Fibroblast of skin of right quadriceps (primary cell): ENCODE data around the gene CYREN.
"Not testable (repeated sequence)": the region's sequence is repeated elsewhere in the genome, so short reads cannot be mapped to it uniquely, and the experiment has no call there.

Experiments
- DNase-seq: peaks from one replicate; pipeline ENCODE4 v3.0.0-alpha.2; 2013

The CYREN gene, protein sequence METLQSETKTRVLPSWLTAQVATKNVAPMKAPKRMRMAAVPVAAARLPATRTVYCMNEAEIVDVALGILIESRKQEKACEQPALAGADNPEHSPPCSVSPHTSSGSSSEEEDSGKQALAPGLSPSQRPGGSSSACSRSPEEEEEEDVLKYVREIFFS

DNA sequence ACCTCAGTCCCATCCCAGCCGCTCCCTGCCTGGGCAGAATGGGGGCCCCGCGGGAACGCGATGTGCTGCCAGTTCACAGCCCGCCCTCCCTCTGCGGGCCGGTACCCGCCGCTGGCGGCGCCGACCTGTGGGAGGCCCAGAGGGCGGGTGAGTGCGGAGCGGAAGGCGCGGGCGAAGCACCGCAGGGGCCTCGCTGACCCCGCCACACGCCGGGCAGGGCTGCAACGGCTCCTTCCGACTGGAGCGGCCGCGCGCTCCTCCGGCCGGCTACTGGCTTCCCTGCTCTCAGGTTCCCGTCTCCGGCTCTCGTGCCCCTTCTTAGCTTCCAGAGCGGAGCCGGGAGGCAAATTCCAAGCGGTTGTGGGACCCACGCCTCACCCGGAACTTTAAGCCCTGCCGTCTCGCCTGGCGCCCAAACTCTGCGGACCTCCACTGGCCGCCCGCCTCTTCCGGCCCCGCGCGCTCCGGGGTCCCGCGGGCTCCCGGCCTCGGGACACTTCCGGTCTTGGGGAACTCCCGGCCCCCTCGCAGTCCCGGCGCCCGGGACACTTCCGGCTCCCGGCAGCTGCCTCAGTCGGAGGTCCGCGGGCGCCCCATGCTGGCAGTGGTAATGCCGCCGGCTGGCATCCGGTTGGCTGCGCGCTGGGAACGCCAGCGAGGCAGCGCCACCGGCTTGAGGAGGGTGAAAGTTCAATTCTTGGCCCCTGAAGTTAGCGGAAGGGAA lies at the start of gene CYREN:
CYREN (minus strand) TSS at position 434 of the 724 bp plus-strand sequence. CDS start 1,785 bp downstream, outside the sequence.
- peak; percentile 94 for DNase-seq

DNA sequence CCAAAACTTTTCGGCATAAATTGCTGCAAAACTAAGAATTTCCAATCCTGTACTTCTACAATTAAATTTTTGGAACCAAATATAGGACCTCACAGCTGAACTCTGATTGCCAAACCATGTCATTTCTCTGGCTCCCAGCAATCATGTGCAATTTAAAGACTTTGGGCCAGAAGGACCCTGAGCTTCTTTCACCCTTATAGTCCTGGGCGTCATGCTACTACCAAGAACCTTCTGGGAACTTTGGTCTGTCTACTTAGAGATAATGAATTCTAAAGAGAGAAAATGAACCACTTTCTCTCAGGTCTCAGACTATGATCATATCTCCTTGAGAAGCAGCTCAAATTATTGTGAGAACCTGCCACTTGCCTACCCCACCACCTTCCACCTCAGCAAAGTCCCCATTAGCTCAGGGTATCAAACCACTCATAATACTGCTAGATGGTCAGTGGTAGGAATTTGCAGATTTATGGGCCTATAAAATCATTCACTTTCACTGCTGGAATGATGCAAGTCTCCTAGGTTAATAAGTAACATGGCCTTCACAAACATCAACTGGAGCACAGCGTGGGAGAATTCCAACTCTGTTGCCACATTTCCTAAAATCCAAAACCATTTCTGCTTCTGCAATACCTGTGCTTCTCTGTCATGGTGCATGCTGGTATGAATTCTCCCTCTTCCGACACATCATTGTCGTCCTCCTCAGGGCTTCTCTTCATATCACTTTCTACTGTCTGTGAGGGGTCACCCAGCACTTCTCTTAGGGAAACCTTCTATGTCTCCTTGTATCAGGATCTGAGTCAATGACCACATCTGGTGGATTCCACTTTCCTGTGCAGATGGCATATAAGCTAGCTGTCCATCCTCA lies 47.4 kb upstream of the CYREN start:
- DNase-seq: no peak

DNA sequence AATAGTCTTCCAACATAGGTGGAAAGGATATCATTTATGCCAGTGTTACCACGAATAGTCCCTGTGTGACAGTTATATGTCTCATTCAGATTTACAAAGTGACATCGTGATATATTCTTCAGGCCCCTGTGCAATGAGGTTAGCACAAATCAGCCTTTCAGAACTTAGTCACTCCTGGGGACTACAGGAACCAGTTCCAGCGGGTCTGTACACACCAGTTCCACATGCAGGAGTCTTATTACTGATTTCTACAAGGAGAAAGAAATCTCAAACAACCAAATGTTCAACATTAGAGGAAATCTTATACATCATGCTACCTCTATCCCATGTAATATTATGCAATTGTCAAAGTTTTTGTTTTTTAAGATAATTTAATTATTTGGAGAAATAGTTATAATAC lies 45.2 kb upstream of the CYREN start:
- no peak for DNase-seq

DNA sequence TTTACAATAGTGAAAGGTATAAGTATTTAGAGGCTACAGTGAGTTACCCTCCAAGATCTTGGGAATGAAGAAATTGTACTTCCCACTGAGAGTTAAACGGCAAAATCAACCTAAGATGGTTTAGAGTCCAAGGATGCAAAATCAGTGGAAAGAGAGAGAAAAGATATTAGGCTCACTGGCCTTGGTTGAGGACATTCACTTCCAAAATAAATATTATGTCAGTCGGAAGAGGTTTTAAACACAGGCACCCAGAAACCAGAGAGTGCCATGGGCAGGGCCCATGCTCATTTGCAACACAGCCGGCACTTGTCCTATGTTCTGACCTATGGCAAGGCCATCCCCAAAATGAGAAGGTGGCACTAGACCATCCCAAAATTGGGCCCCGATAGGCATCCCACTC lies 44.7 kb upstream of the CYREN start:
- no peak for DNase-seq

DNA sequence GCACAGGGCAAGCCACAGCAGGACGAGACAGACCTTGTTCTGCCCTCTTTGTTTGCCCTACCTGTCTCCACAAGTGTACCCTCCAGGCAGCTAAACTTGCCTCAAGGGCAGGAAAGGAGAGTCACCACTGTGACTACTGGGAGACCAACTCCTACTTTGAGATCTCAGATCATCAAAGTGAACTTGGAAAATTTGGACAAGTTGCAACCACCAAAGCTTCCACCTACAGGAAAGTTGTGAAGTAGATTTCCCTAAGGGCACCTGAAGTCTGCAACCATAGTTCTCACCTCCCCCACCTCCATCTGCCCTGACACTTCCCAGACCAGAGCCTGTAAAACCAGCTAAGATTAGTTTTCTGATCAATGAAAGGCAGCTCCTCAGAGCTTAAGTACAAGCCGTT lies 43.3 kb upstream of the CYREN start:
- DNase-seq: no peak

DNA sequence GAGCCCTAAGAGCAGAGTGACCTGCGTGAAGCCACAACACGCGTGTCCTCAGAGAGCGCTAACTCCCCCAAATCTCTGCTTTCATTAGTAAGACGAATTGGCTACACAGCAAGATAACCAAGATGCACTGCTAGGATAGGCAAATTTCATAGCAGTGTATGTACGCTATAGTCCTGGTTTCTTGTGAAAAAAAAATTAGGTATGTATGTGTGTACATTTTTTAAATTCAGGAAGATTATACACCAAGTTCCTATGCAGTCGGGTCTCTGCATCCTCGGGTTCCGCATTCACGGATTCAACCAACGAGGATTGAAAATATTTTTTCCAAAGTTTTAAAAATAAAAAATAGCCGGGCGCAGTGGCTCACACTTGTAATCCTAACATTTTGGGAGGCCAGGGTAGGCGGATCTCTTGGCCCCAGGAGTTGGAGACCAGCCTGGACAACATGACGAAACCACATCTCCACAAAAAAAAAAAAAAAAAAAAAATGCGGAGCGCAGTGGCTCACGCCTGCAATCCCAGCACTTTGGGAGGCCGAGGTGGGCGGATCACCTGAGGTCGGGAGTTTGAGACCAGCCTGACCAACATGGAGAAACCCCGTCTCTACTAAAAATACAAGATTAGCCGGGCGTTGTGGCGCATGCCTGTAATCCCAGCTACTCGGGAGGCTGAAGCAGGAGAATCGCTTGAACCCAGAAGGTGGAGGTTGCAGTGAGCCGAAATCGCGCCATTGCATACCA lies 41.6 kb upstream of the CYREN start:
- DNase-seq: not testable (repeated sequence)

DNA sequence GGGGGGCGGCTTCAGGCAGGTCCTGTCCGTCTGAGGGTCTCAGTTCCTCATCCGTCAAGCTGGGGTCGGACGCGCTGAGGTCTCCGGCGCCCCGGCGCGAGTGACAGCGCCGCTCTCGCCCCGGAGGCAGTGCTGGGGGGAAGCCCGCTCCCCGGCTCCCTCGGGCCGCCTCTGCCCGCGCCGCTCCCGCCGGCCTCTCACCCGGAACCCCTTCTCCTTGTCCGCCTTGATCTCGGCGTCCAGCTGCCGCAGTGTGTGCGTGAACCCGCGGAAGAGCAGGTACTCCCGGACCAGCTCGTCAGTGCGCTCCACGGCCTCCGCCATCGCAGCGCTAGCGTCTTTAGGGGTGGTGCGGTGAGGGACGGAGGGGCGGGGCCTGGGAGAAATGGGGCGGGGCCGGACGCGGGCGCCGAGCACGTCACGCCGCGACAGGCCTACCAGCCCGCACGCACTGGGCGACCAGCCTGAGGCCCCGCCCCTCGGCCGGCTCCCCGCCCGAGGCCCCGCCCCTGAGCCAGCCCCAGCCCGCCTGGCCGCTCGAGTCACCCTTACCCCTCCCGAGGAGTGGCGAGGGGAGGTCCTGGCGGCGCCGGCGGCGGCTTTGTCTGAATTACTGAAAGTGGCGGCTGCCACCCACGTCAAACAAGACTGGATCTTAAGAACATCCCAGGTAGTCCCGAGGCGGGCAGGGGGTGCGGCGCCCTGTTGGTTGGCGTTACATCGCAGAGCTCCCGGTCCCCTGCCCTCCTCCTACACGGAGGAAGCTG lies 40.9 kb upstream of the CYREN start, which contains the start of gene WDR91:
WDR91 (minus strand) TSS at position 348 of the 767 bp plus-strand sequence; CDS start at position 324, 24 bp downstream.
- peak; percentile 88 for DNase-seq

DNA sequence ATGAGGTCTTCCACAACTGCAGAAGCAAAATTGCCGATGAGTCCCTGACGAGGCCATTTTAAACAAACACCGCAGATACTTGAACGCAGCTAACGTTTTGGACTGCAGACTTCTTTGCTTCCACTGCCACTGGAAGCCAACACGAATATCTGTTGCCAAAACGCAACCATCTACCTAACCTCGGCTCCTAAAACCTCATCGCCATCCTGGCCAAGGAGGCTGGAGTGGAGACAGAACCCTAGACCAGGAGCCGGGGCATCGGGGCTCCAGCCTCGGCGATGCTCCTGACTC lies 40.3 kb upstream of the CYREN start:
- no peak for DNase-seq

DNA sequence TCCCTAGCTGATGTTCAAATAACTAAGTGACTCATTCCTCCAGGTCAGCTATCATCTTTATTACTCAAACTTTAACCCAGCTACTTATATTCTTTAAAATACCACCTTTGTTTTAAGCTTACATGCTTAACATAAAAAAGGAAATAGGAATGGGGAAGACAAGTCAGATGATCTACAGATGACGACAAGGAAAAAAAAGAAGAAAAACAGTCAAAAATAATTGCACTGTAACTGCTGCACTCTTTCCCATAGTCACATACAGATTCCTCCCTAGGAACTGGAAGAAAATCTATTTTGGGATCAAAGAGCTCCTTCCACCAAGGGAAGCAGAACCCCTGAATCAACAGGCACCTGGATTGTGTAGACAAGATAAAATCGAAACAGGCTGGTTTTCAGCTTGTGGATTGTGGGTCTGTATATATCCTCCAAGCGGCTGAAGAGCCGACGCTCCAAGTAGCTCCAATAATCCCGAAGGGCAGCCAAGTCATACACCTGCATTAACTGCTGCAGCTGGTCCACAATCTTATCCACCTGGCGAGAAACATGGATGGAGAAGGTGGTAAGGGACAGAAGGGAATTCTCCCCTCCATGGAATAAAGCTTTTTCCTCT lies 38.8 kb upstream of the CYREN start:
- DNase-seq: no peak

DNA sequence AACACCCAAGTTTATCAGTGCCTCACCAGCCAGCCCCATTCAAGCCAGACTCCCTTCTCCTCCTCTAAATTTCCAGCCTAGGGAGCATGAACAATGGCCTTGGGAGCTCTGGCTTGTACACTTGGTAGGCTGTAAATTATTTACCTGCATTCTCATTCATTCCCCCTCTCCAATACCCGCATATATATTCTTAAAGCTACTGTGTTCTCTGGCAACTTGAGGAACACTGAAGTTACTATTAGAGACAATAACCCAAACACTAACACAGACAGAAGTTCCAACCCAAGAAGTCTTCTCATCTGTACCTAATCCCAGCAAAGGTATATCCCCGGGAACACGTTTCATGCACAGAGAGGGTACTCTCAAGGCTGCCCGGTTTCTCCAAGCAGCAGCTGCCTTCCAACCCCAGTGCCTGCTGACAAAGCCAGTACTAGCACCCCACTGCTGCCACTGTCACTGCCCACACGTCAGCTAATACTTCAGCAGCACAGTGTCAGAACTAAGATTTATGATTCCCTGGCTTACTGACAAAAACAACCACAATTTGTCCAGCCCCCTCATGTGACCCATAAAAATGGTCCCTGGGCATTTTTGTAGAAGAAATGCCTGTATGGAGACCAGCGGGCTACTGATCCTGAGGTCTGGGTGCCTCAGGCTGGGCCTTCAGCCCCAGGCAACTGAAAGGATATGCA lies 37.7 kb upstream of the CYREN start:
- DNase-seq: no peak

DNA sequence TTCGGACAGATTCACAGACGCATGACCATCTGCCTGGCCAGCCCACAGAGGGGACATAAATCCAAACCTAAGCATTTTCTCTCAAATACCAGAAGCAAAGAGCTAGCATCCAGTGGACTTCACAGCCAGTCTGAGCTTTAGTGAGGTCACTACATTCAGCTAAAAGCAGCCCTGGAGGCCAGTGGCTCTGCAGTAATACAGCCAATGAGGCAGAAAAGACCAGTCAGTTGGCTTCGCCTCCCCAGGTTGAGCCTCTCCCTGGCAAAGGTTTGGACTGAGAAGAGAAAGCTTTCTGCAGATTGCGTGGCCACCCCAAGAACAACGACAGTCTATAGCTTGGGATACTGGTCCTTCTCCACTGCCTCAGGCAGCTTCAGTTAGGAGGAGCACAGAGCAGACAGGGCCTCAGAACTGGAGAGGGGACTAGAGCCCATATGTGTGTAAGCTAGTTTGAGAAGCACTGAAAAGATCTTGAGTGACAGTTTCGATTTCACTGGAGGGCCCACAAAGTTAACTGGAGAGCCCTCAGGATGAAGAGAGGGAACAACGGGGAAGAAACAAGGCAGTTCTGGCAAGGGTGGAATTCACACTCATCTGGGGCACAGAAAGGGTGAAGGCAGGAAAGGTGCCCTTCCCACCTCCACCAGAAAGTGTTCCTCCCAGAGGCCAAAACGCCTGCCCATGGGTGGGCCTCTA lies 37.0 kb upstream of the CYREN start:
- DNase-seq: no peak

DNA sequence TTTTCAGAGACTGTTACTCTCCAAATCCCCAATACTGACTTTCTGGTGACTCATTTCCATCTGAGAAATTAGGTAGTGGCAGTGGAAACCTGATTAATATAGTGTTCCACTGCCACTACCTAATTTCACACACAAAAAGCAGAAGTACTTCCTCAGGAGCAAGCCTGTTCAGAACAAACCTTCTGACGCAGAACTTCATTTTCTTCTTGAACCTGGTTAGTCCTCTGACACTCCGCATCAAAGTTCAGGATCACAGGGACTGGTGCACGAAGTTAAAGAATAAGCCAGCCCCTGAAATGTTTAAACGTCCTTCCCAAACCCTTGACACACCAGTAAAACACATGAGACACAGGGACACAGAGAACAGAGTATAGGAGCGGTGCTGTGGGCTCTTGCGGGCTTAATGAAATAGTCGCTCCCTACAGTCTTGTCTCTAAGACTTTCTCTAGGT lies 36.5 kb upstream of the CYREN start:
- no peak for DNase-seq

DNA sequence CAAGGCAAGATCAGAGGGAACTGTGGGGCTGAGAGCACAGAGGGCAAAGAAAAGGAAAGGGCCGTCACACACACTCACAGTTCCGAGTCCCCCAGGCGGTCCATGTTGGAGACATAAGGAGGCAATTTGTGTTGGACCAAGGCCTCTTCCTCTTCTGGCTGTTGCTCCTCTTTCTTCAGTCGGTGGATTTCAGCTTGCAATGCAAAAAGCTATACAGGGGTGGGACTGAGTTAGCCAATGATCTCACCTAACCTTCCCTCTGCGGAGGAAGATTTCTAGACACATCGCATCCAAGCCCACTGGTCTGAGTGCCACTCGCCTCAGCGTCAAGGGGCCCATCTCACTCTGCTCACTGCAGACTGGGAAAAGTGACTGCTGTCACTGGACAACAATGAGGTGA lies 35.3 kb upstream of the CYREN start:
- DNase-seq: no peak

DNA sequence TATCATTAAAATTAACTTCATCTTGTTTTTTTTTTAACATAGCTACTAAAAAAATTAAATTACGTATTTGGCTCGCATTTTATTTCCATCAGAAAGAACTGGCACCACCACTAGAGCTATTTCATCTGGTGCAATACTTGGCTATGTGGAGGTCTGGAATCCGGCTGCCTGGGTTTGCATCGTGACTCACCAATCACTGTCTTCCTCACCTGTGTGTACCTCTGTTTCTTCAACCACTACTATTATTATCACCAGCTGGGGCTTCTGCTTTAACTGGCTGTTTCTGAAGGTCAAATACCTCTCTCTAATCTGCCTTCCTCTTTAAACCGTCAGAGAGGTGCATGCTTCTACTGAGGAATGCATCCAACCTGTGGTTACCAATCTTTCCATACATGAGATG lies 34.4 kb upstream of the CYREN start:
- no peak for DNase-seq

DNA sequence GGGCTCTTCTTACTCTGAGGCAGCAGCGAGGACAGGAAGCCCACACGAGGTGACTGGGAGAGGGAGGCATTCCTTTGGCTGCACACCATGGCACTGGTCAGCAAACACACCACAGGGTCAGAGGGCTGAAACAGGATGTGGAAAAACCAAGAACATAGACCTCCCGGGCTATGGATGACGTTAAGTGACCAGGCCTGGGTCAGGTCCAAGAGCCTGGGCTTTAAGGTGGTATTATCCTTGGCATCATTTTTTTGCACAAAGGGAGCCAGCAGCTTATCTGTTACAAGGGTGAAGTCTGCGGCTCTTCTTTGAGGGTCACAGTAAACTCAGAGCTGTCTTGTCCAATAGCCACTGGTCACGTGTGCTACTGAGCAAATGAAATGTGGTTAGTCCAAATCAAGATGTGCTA lies 33.8 kb upstream of the CYREN start:
- no peak for DNase-seq

DNA sequence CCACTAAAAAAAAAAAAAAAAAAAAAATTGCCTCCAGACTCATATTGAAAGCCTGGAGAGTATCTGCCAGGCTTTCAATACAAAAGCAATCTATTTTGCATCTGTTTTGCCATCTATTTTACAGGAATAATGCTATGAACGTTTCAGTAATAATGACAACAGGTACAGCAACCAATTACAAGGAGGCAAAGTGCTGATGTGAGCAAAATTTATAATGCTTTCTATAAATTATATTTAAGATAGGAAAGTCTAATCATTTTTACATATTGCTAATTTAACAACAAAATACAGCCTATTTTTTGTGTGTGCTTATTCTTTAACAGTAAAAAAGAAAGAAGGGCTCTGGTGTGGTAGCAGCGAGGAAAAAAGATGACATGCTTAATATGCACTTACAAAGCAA lies 30.8 kb upstream of the CYREN start:
- DNase-seq: no peak

DNA sequence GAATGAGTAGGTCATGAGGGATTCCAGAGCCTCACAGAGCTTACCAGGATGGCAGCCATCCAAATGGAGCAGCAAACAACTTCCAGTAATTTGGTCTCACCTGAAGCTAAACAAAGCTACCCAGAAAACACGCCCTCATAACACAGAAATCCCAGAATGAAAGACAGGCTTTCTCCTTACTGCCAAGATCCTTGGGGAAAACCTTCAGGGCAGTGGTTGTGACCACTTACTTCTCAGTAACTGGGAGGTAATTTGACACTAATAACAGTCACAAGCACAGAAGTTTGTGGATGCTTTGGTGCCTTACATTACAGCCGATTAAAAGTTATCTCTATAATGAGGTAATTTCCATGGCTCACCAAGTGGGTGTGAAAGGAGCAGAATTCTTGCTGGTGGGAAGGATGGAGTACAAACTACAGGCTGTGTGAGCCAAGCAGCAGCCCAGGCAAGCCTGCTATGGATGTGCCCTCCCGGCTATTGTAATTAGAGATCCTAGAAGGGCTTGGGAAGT lies 30.4 kb upstream of the CYREN start:
- DNase-seq: no peak

DNA sequence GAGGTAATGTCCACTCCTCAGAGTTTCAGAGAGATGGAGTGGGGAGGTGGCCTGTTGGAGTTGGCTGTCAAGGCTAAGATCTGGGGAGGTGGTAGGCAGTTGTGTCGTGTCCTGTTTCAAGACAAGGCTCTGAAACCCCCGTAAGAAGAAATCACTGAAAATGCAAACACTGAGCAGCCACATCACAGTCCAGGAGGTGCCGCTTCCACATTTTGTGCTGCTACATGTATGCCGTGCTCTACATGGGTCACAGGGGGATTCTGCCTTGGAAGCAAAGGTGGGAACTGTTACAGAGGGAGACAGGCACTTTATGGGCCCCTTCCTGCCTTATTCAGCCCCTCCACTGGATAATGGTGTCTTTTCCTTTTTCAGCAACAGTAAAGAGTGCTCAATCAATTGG lies 28.9 kb upstream of the CYREN start:
- no peak for DNase-seq

DNA sequence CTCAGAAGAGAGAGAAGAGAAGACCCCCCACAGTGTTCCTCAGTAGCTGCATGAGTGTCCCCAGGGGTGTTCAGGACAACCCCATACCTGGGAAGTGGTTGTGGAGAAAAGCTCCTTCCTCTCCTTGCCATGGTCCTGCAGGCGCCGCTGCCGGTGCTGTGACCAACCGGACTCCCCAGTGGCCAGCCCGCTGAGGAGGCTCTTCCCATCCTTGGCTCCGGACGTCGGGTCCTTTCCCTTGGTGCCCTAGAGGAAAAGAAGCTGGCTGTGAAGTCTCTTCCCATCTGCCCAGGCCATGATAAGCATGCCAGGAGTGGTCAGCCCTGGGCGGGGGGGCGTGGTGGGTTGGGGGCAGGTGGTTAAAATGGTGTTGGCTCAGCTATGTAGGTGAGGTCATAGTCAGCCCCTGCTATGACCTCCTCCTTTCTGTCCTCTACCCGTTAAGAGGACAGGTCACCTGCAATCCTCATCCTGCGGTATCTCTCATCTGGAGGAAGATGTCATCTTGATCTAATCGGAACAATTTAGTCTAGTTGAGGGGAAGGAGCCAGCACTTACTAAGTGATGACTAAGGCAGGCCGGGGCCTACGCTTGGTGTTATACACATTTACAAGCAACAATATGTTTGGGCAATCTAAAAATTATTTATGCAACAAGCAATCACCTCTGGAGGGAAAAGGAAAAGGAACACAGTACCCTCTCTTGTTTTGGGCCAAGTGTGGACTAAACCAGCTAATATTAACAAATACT lies 27.6 kb upstream of the CYREN start:
- no peak for DNase-seq

DNA sequence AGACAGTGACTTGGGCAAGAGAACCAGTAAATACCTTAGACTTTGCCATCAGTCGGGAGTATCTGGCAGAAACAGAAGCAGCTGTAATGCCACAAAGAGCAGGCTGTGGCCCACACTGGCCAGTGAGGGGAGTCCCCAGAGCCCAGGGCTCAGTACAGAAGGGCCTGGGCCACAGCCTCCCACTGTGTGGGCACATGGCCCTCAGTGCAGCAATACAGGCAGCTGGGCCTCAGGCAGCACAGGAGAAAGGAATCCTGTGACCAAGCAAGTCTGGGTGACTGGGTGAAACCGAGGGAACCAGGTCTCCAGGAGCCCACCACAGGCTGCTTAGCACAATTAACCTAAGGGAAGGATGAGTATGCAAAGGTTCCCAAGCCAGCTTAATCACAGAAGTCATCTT lies 26.8 kb upstream of the CYREN start:
- DNase-seq: no peak
